ENCODE measurements around the gene USH1C.

USH1C gene

DNA sequence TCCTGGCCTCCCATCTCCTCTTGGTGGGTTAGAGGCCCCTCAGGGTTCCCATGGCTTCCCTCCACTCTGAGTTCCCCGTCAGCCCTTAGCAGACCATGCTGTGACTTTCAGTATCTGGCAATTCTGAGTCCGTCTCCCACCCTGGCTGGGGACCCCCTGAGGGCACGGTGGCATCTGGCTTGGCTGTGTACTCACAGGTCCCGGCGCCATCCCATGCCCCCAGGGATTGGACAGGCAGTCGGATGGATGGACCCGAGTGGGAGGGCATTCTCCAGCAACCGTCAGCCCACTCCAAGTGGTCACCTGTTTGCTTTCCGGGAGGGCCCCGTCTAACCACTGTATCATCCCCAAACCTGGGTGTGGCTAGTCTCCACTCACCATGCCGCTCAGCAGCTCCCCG lies 43.5 kb downstream of the USH1C start:
- TF ChIP-seq, protein P1, sequence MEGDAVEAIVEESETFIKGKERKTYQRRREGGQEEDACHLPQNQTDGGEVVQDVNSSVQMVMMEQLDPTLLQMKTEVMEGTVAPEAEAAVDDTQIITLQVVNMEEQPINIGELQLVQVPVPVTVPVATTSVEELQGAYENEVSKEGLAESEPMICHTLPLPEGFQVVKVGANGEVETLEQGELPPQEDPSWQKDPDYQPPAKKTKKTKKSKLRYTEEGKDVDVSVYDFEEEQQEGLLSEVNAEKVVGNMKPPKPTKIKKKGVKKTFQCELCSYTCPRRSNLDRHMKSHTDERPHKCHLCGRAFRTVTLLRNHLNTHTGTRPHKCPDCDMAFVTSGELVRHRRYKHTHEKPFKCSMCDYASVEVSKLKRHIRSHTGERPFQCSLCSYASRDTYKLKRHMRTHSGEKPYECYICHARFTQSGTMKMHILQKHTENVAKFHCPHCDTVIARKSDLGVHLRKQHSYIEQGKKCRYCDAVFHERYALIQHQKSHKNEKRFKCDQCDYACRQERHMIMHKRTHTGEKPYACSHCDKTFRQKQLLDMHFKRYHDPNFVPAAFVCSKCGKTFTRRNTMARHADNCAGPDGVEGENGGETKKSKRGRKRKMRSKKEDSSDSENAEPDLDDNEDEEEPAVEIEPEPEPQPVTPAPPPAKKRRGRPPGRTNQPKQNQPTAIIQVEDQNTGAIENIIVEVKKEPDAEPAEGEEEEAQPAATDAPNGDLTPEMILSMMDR (IDR thresholded peaks at IDR 0.05; ENCODE audit: extremely low read depth, missing control alignments), result no peak
- no peak for DNase-seq (ENCODE audit: low spot score)

DNA sequence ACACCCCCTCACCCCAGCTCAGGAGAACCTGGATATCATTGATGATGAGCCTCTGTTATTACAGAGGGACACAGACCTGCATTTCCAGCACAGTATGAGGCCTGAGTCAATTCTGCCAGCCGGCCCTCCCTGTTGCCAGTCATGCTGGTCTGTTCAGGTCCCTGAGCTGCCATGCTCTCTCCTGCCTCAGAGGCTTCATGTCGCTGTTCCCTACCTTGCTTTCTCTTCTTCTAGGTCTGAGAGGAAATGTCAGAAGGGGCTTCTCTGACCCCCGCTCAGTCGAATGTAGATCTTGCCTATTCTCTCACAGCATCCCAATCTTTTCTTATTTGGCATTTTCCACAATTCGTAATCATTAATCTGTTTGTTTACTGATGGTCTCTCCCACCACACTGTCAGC lies 45.7 kb downstream of the USH1C start:
- DNase-seq (ENCODE audit: low spot score), result no peak

DNA sequence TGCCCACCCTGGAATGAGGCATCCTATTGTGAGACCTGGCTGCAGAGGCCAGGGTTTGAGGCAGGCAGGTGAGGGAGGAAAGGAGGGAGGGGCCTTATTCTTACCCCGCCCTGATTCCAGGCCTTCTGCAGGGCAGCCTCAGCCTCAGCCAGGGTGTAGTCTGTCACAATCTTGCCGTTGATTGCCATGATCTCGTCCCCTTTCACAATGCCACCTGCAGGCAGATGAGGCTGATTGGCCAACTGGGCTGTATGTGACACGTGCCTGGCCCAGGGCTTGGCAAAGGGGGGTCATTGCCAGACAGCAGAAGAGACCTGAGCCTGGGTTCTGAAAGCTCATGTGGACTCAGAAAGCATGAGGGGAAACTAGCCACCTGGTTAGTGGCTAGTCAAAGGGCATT lies 46.2 kb downstream of the USH1C start:
- TF ChIP-seq, protein P1 (IDR thresholded peaks at IDR 0.05; ENCODE audit: extremely low read depth, missing control alignments), result no peak
- DNase-seq (ENCODE audit: low spot score), result no peak

More for the DNA sequence above, 45.7 kb downstream of the USH1C start:
- TF ChIP-seq, protein P1 (IDR thresholded peaks at IDR 0.05; ENCODE audit: extremely low read depth, missing control alignments), result no peak

DNA sequence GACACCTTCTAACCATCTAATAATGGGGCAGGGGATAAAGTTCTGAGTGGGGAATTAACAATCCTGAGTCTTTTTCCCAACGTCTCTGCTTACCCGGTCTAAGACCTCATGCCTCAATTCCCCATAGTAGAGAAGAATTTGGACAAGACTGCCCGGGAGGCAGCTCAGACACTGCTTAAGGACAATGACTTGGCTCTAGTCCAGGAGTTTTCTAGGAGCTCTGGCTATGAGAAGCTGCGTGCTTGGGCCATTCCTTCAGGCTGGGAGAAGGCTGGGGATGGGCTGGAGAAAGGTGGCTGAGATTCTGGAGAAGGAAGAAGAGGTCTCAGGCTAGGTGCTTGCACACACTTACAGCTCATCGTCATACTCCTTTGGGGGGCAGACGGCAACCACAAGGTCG lies 47.8 kb downstream of the USH1C start:
- TF ChIP-seq, protein P1 (IDR thresholded peaks at IDR 0.05; ENCODE audit: extremely low read depth, missing control alignments), result no peak
- DNase-seq (ENCODE audit: low spot score), result no peak

DNA sequence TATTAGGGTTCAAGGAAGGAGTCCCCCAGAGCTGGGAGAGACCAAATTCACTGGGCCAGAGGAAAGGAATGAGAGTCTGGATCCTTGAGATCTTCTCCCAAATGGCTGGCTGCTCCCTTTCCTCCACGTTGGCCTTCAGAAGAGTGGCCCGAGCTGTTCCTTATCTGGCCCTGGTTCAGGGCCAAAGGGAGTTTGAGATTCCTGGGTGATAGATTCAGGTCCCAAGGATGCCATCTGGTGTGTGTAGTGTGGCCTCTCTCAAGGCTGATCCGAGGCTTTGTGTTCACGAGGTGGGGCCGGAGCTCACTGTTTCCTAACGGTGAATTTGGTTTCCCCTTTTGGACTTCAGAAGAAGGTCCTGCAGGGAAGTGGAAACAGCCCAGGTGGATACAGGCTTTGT lies 50.2 kb downstream of the USH1C start:
- DNase-seq (ENCODE audit: low spot score), result no peak
- TF ChIP-seq, protein P1 (IDR thresholded peaks at IDR 0.05; ENCODE audit: extremely low read depth, missing control alignments), result no peak

DNA sequence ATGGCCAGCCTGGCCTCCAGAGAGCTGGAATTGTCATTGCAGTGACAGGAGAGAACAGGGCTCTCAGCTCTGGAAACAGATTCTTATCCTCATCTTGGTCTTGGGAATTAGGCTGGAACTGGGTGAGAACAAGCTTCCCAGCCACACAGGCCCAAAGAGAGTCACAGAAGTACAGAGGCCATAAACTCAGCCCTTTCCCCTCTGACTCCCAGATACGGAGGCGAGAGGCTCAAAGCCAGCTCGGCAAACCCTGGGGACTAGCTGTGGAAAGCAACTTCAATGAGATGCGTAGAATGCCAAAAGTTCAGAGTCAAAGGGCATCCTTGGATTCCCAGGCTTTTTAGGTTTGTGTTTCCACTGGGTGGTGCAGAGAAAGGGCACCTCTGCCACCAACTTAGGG lies 53.3 kb downstream of the USH1C start:
- TF ChIP-seq, protein P1 (IDR thresholded peaks at IDR 0.05; ENCODE audit: extremely low read depth, missing control alignments), result no peak
- DNase-seq (ENCODE audit: low spot score), result no peak

DNA sequence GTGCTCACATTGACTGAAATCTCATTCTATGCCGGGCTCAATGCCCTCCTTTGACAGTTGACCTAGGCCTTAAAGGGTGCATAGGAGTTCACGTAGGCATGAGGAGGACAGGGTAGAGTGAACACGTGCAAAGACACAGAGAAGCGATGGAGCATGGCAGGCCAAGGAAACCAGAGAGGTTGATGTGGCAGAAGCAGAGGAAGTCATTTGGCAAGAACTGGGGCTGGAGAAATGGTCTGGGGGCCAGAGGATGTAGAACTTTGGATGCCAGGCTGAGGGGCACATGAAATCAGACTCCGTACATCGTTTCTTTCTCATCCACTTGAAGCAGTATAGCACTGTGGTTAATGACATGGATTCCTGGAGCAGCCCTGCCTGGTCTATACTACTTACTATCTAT lies 54.0 kb downstream of the USH1C start:
- DNase-seq (ENCODE audit: low spot score), result no peak
- TF ChIP-seq, protein P1 (IDR thresholded peaks at IDR 0.05; ENCODE audit: extremely low read depth, missing control alignments), result no peak

Measured in GM20000 (cell line).